HCT116 (cell line): ENCODE measurements around the gene RETREG1.

Experiments used
- EZH2phosphoT487 ChIP-seq: fragments of 200-600 bp; IDR thresholded peaks from 2 replicates; pipeline ENCODE4 v1.6.1; 2018; ENCODE audit warnings: antibody characterized with exemption, borderline replicate concordance
- POLR2A ChIP-seq: IDR thresholded peaks from 2 replicates; pipeline ENCODE4 v1.7.0; 2011; ENCODE audit warnings: borderline replicate concordance; ENCODE audit not compliant: insufficient read depth, insufficient read length; ENCODE audit errors: extremely low read depth
- POLR2AphosphoS5 ChIP-seq: IDR thresholded peaks from 2 replicates; pipeline ENCODE4 v1.6.1; 2011; ENCODE audit warnings: mild to moderate bottlenecking, low read depth, low read length, moderate library complexity
- SIN3A ChIP-seq: IDR thresholded peaks from 2 replicates; pipeline ENCODE4 v1.6.1; 2012; ENCODE audit warnings: low read depth
- TCF7L2 ChIP-seq: IDR thresholded peaks from 2 replicates; pipeline ENCODE4 v1.7.0; 2011; ENCODE audit warnings: borderline replicate concordance, inconsistent platforms; ENCODE audit not compliant: insufficient read depth, insufficient read length; ENCODE audit errors: extremely low read depth
- TF ChIP-seq, protein P1 (sequence below), 3 experiments: fragments of 200-600 bp in 1 of 3; sonication (generic) in 1 of 3; IDR thresholded peaks in 2 of 3; conservative IDR thresholded peaks in 1 of 3; 2 replicates each; pipeline ENCODE4 v1.5.1; 2012 to 2017; ENCODE audit warnings: low read depth in 2 of 3, low read length in 2 of 3, antibody characterized with exemption in 1 of 3, borderline replicate concordance in 1 of 3, control low read depth in 1 of 3, mild to moderate bottlenecking in 1 of 3, mixed read lengths in 1 of 3, mixed run types in 1 of 3, moderate library complexity in 1 of 3; ENCODE audit not compliant: insufficient read depth in 1 of 3
- TF ChIP-seq, protein P2 (sequence below): IDR thresholded peaks from 2 replicates; pipeline ENCODE4 v1.6.1; 2012

DNA sequence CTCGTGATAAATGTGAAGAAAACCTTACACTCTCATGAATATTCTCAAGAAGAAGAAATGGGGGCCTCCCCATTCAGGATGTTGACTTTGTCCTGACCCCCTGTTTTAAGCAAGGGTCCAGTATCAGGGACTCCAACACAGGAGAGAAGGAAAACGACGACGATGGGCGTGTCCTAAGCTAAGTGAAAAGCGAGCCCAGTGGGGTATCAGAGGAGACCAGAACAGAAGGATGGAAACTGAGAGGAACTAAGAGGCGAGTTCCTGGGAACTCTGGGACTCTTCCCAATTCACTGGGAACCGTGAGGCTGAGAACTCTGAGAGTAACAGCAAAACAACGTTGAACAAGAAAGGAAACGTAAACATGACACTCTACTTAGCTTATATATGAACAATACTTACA, 14.6 kb downstream of the RETREG1 start:
- TF ChIP-seq SIN3A: no peak
- TF ChIP-seq, protein P1, sequence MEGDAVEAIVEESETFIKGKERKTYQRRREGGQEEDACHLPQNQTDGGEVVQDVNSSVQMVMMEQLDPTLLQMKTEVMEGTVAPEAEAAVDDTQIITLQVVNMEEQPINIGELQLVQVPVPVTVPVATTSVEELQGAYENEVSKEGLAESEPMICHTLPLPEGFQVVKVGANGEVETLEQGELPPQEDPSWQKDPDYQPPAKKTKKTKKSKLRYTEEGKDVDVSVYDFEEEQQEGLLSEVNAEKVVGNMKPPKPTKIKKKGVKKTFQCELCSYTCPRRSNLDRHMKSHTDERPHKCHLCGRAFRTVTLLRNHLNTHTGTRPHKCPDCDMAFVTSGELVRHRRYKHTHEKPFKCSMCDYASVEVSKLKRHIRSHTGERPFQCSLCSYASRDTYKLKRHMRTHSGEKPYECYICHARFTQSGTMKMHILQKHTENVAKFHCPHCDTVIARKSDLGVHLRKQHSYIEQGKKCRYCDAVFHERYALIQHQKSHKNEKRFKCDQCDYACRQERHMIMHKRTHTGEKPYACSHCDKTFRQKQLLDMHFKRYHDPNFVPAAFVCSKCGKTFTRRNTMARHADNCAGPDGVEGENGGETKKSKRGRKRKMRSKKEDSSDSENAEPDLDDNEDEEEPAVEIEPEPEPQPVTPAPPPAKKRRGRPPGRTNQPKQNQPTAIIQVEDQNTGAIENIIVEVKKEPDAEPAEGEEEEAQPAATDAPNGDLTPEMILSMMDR (IDR thresholded peaks at IDR 0.05 in 2 of 3, conservative IDR thresholded peaks at IDR 0.05 in 1 of 3; ENCODE audit: borderline replicate concordance in 1 of 3, insufficient read depth in 1 of 3, low read depth in 2 of 3, low read length in 2 of 3): no peak
- no peak for TF ChIP-seq POLR2AphosphoS5
- TF ChIP-seq EZH2phosphoT487: no peak
- TF ChIP-seq, protein P2, sequence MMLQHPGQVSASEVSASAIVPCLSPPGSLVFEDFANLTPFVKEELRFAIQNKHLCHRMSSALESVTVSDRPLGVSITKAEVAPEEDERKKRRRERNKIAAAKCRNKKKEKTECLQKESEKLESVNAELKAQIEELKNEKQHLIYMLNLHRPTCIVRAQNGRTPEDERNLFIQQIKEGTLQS: no peak
- TF ChIP-seq TCF7L2: no peak
- TF ChIP-seq POLR2A: no peak
